GM20431 (cell line): ENCODE results near the gene SPSB1.

Experiments
- in situ Hi-C: fragments of 300-500 bp; cut with MseI, MboI; formaldehyde crosslinking; loops from one replicate; pipeline ENCODE4 v1.15.0; 2020; ENCODE audit warnings: low sequenced_read_pairs; ENCODE audit not compliant: unreplicated experiment

SPSB1 gene

GRCh38 chr1:9275567-9276034, 17.1 kb upstream of the SPSB1 start:
- in situ Hi-C loops = no loop called here

GRCh38 chr1:9278116-9278515, 14.6 kb upstream of the SPSB1 start:
- in situ Hi-C loops = no loop called here

- in situ Hi-C loops = no loop called here
Measured at GRCh38 chr1:9278585-9279153, 14.0 kb upstream of the SPSB1 start.

GRCh38 chr1:9279172-9279840, 13.4 kb upstream of the SPSB1 start:
- in situ Hi-C loops = no loop called here

- in situ Hi-C loops = loop anchor here (10.0 kb wide), 1 partner anchor 205 kb away; no protein-coding TSS in a partner anchor
Measured at GRCh38 chr1:9280015-9280860, 12.5 kb upstream of the SPSB1 start.

DNA sequence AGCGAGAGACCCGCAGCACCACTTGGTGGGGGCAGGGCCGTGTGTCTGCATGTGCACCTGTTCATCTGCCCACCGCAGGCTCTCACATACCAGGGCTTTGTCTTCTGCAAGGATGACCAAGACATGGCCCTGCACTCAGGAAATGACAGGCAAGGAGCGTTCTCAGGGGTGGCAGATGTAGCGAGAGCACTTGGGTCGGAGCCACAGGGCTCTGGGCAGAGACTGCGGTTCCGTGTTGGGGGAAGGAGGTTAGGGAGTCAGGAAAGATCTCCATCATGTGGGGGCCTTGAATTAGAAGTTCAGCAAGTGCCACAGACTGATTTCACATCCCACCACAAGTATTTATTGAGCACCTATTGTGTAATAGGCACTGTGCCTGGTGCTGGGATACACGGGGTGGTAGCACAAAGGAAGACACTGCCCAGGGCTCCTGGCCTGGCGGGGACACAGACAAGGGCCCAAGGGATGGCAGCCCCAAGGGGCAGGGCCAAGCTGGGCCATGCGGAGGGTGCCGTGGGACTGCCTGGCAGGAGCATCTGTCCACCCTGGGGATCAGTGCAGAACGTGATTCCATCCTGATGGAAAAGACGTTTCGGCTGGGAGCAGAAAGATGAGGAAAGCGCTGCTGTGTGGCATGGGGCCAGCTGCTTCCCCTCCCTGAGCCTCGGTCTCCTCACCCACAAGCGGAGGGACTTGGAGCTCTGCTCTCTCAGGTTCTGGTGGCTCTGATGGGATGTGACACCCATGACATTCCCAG, 11.4 kb upstream of the SPSB1 start:
- in situ Hi-C loops = loop anchor here (10.0 kb wide), 1 partner anchor 204 kb away; no protein-coding TSS in a partner anchor

- in situ Hi-C loops = loop anchor here (10.0 kb wide), 1 partner anchor 203 kb away; no protein-coding TSS in a partner anchor
Measured at GRCh38 chr1:9281908-9282695, 10.6 kb upstream of the SPSB1 start.

GRCh38 chr1:9282696-9282955, 10.1 kb upstream of the SPSB1 start:
- in situ Hi-C loops = loop anchor here (10.0 kb wide), 1 partner anchor 202 kb away; no protein-coding TSS in a partner anchor

DNA sequence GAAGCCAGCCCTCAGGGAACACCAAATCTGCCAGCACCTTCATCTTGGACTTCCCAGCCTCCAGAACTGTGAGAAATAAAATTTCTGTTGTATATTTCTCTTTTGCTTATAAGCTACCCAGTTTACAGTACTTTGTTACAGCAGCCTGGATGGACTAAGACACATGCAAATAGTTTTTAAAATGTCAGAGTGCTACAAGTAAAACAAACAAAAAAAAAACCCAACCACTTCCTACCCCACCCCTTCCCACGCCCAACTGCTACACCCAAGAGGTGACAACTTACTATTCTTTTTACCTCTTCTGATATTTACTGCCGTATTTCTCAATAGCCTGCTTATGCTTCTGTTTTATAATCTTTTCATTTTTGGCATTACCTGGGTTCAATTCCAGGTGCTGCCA, 8.6 kb upstream of the SPSB1 start:
- in situ Hi-C loops = loop anchor here (10.0 kb wide), 1 partner anchor 201 kb away; no protein-coding TSS in a partner anchor

GRCh38 chr1:9286556-9286955, 6.1 kb upstream of the SPSB1 start:
- in situ Hi-C loops = loop anchor here (10.0 kb wide), 1 partner anchor 198 kb away; no protein-coding TSS in a partner anchor

DNA sequence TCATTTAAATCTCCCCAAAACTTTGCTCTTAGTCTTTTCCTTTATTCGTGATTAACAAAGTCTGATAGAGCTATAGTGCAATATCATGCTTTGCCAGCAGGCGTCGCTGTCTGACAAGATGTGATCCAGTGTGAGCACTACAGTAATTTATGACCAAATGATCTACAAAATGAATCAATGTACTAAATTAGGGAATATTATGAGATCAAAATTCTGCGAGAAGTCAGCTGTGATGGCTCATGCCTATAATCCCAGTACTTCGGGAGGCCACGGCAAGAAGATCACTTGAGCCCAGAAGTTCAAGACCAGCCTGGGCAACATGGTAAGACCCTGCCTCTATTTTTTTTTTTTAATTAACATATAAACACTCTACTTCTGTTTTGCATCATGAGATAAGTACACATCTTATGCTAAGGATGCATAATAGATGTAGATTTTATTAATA, 3.6 kb upstream of the SPSB1 start:
- in situ Hi-C loops = loop anchor here (10.0 kb wide), 1 partner anchor 196 kb away; no protein-coding TSS in a partner anchor

GRCh38 chr1:9289711-9290485, 2.8 kb upstream of the SPSB1 start:
- in situ Hi-C loops = loop anchor here (10.0 kb wide), 2 partner anchors 165 to 195 kb away; no protein-coding TSS in a partner anchor

DNA sequence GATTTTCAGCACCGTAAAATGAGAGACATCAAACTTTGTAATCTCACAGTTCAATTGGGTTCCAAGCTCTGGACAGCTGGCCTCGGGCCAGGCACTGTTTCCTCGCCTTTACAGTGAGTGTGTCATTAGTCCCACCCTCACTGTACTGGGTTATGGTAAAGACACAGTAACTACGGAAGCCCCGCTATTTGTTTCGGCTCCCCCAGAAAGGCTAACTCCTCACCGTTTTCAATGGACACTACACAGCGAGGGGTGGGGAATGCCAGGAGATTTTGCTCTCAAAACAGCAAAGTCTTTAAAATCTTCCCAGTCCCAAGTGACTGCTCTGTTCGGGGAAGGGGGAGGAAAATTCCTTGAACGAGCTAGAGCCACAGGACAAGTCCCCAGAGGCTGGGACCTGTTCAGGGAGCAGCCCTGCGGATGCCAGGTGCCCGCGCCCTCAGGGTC, 757 bp upstream of the SPSB1 start:
- in situ Hi-C loops = loop anchor here (10.0 kb wide), 1 partner anchor 163 kb away; no protein-coding TSS in a partner anchor

DNA sequence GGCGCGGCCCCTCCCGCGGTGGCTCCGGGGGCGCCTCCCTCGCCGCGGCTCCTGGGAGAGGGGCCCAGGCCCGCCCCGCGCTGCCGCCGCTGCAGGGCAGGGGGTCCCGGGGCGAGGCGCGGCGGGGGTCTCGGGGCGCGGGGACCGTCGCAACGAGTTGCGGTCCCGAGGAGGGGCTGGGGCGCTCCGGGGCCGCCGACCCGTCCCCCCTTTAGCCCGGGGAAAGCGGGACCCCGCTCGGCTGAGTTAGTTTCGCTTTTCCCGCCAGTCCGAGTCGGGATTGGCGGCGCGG, 493 bp downstream of the SPSB1 start:
- in situ Hi-C loops = loop anchor here (10.0 kb wide), 1 partner anchor 162 kb away; no protein-coding TSS in a partner anchor

DNA sequence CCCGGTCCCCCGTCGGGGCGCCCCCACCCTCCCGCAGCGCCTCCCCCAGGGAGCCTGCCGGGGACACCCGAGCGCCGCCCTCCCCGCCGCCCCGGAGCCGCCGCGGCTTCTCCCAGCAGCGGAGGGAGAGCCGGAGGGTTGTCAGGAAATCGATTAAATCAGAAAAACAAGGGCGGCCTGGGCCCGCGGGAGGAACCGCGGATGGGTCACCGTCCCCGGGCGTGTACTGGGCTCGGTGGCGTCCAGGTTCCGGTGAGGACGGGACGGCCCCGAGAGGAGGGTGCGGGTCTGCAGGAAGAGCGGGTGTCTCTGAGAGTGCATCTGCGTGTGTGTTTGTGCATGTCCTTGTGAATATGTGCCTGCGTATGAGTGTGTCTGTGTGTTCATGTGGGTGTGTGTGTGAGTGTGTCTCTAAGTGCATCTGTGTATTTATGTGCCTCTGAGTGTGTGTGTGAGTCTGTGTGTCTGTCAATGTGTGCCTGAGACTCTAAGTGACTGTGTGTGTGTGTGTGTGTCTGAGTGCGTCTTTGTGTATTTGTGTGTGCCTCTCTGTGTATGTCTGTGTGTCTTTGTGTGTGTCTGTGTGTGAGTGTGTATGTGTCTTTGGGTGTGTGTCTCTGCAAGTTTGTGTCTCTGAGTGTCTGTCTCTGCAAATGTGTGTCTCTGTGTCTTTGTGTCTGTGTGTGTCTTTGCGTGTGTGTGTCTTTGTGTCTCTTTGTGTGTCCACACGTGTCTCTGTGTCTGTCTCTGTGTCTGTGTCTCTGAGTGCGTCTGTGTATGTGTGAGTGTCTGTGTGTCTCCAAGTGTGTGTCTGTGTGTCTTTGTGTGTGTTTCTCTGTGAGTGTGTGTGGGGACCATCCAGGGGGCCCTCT, 1.1 kb downstream of the SPSB1 start:
- in situ Hi-C loops = loop anchor here (10.0 kb wide), 1 partner anchor 161 kb away; no protein-coding TSS in a partner anchor

DNA sequence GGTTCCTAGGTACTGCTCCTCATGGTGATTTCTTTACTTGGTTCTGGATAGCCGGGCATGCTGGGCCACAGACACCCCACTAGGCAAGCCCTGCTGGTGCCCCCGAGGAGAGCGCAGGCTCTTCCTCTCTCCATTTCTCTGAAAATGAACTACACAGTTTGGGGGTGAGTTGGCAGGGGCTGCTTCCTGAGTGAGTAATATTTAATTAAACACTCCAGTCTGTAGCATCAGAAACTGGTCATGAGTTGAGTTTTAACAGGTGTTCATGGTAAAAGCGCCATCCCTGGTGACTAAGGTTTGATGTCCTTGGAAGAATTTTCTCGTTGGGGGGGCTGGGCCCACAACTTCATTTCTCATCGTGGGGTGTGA, 1.7 kb downstream of the SPSB1 start:
- in situ Hi-C loops = loop anchor here (10.0 kb wide), 1 partner anchor 160 kb away; no protein-coding TSS in a partner anchor

- in situ Hi-C loops = loop anchor here (10.0 kb wide), 1 partner anchor 160 kb away; no protein-coding TSS in a partner anchor
Measured at GRCh38 chr1:9294910-9295636, 2.4 kb downstream of the SPSB1 start.
